Lung microvascular endothelial cell (primary cell): ENCODE results near the gene DOK4. TPM values are rescaled to one million over a fixed set of nuclear protein-coding genes. Genes with fewer than 3 reads are reported as not detected.
A peak's percentile ranks its signal among the peaks of the same experiment; 100 is the strongest.
"Not testable (repeated sequence)": the region's sequence is repeated elsewhere in the genome, so short reads cannot be mapped to it uniquely, and the experiment has no call there.

Source experiments
- DNase-seq, 2 donors: peaks; one replicate each; pipeline versions ENCODE4 v3.0.0 to v3.0.0-alpha.2; 2010; ENCODE audit warnings: low read depth in 2 of 2
- total RNA-seq: library from RNA; depleted of rRNA; stranded (reverse); fragments of >200 nt; gene quantifications from 2 replicates; pipeline ENCODE4 v1.2.1, GENCODE V29; 2014

DOK4 gene
- total RNA-seq, 1 donor from 2014 or later: 13.9 TPM

DNA sequence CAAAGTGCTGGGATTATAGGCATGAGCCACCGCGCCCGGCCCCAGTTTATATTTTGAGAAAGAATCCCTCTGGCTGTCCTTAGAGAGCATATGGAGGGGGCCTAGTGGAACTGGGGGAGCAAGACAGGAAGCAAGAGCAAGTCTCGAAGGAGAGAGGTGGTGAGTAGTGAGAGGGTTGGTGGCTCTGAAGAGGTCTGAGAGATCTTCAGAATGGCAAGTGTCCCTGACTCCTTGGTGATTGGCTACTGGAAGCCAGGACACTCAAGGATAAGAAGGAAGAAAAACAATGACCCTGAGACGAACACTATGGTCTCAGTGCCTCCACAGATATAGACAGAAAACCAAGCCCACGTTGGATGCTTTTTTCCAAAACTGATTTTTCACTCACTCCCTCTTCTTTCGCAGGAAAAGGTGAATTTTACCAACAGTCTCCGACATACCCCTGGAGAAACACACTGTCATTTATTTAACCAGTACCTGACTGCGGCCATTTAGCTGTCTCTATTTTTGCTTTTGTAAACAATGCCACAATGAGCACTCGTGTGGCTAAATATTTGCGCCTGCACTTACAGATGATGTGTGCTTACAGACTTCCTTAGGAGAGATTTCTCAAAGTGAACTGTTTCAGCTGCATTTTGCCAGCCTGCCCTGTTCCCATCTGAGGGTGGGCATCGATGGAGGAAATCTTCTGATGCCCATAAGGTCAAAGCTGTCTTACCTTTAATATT lies 15.9 kb upstream of the DOK4 start:
- no peak for DNase-seq

DNA sequence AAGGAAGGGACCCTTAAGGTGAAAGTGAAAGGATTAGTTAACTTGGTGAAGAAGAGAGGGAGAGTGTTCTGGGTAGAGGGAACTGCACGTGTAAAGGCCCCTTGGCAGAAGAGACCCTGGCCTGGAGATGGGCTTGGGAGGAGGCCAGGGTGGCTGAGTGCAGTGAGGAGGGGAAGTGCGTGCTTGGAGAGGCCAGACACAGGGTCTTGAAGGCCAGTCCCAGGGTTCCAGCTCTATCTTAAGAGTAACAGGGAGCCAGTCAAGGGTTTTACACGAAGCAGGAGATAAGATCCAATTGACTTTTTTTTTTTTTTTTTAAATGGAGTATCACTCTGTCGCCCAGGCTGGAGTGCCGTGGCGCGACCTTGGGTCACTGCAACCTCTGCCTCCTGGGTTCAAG lies 15.2 kb upstream of the DOK4 start:
- DNase-seq: no peak

DNA sequence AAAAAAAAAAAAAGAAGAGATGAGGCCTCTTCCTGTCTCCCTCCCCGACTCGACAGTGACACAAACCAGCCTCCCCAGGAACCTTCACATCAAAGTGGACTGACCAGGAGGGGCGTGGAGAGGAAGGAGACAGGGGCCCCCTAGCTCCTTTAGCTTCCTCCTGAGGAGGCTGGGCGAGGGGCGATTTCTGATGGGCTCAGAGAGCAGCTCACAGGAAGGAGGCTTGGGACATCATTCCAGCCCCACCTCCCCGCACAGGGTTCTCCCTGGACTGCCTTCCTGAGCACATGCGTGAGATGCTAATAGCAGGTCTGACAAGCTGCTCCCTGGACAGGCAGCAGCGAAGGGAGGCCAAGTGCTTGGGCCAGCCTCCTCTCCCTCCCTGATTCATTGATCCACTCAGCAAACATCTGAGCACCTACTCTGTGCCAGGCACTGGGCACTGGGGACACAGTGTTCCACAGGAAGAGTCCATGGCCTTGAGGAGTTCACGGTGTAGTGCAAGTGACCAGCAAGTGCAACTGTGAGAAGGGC lies 14.4 kb upstream of the DOK4 start:
- no peak for DNase-seq

DNA sequence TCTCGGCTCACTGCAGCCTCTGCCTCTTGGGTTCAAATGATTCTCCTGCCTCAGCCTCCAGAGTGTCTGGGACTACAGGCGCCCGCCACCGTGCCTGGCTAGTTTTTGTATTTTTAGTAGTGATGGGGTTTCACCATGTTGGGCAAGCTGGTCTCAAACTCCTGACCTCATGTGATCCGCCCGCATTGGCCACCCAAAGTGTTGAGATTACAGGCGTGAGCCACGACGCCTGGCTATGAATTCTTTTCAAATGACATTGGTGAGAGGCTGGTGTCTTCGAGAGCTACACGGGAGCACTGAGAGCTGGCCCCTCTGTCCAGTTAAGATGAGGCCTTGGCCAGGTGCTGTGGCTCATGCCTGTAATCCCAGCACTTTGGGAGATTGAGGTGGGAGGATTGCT lies 13.6 kb upstream of the DOK4 start:
- DNase-seq: not testable (repeated sequence)

DNA sequence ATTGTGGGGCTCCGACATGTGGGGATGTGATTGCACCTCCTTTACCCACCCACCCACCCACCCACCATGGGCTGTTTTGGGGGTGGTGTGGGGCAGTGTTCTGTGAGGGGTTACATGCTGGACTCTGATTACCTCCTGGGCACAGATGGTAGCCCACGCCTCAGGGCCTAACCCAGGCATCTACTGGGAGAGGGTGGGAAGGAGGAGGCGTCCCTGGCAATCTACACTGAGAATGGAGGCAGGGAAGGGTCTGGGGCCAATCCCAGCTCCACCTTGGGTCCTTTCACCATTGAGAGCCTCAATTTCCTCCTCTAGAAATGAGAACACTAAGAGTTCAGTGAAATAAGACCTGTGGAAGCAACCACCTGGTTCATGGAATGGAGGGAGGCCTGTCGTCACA lies 11.7 kb upstream of the DOK4 start:
- DNase-seq: no peak

DNA sequence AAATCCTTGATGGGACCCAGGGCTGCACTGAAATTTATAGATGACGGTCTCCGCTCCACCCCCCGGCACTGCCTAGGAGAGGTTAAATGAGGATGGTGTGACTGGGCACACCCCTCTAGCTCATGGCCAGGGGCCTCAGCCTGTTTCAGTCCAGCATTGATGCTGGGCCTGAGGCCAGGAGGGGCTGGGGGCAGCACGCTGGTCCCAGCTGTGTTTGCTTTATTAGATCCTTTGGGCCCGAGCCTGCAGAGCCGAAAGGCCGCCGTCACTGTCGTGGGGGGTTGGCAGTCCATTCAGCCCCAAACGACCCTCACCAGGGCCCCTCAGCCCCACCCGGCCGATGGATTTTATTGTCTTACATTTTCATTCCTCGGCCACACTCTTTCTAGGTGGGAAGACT lies 10.8 kb upstream of the DOK4 start:
- no peak for DNase-seq

DNA sequence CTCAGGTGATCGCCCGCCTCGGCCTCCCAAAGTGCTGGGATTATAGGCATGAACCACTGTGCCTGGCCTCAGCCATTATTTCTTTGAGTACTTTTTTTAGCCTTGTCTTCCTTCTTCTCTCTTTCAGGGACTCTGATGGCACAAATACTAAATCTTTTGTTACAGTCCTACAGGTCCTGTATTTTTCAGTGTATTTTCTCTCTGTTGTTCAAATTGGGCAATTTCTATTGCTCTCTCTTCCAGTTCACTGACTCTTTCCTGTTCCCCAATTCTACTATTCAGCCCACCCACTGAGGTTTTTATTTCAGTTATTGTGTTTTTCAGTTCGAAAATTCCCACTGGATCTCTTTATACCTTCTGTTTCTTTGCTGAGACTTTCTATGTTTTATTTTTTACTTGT lies 7.5 kb upstream of the DOK4 start:
- no peak for DNase-seq

DNA sequence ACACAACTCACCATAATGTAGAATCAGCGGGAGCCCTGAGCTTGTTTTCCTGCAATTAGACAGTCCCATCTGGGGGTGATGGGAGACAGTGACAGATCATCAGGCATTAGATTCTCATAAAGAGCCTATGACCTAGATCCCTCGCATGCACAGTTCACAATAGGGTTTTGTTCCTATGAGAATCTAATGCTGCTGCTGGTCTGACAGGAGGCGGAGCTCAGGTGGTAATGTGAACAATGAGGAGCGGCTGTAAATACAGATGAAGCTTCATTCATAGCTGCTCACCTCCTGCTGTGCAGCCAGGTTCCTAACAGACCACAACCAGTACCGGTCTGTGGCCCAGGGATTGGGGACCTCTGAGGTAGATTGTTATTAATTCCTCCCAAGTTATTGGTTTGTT lies 2.9 kb upstream of the DOK4 start:
- no peak for DNase-seq

DNA sequence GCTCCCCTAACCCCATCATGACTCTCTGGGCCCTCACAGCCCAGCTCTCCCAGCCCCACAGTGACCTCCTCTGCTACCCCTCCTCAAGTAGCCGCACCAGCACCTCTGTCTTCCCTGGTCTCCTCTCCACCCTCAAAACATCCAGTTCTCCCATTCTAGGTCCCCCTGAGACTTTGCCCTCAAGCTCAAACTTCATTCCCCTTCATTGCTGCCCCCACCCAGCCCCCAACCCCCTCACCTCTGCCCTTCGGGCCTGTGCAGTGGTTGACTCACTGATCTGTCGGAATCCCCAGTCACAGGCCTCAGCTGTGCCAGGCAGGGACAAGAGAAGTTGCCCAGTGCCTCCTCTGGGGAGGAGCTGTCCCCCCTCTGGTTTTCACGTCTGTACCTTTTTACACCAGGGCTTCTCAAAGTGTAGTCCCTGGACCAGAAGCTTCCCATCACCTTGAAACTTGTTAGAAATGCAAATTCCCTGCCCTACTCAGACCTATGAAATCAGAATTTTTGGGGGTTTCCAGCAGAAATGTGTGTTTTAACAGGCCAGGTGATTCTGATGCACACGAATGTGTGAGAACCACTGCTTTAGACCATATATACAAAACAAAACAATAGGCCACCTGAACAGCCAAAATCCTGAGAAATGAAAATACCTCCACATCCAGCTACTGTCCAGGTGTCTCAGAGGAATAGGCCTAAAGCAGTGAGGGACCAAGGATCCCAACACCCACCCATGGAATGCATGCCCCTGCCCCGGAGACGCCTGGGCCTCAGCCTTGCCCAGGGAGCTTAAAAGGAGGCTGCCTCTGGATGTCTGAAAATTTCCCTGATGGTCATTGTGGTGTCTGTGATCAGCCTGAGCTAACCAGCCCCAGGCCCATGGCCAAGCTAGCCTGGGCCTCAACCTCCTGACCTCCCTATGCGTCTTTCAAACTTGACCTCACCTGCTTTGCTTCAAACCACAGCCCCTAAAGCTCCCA lies 853 bp upstream of the DOK4 start:
- DNase-seq: no peak

DNA sequence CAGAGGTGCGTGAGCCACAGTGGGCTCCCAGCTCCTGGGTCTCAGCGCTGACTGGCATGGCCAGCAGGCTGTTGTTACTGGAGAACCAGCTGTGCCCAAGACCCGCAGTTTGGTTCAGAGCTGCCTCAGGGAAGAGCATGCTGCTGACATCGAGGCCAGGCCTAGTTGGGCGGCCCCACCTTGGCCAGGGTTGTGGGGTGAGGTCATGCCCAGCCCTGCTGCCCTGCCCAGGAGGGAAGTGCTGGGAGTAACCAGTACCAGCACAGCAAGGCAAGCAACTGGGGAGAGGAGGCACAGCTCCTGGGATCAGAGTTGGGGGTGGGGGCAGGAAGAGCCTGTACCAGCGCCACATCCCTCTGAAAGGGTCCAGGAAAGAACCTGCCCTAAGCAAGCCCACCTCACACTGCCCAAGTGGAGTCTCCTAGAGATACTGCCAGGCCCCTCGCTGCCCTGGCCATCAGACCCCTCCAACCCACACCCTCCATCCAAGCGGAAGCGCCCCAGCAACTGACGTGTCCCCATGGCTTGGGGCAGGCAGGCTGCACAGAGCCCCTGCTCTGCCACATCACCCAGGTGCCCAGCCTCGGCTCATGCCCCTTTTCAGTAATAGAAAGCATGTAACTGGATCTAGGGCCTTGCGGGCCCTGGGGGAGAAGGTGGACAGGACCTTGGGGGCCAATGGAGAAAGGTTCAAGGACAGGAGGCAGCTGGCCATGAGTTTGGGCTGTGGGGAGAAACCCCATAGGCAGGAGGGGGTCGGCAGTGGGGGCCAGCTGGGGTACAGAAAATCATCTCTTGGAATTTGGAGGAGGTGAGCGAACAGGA lies 990 bp downstream of the DOK4 start:
- DNase-seq: no peak

DNA sequence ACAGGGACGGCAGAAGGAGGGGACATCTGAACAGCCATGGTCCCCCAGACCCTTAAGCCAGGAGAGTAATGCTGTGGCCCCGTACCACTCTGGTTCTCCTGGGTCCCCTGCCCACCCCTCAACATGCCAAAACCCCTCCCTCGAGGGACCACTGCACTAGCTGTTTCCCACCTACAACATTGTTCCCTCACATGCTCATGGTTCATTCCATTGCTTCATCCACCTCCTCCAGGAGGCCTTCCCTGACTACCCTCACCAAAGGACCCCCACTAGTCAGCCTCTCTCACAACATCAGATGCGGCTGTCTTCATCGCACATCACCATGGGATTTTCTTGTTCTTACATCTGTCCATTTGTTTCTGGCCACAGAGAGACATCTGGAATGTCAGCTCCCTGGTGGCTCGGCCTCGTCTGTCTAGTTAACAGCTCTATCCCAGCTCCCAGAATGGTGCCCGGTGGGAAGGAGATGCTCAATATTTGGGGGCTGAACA lies 1.7 kb downstream of the DOK4 start:
- no peak for DNase-seq

DNA sequence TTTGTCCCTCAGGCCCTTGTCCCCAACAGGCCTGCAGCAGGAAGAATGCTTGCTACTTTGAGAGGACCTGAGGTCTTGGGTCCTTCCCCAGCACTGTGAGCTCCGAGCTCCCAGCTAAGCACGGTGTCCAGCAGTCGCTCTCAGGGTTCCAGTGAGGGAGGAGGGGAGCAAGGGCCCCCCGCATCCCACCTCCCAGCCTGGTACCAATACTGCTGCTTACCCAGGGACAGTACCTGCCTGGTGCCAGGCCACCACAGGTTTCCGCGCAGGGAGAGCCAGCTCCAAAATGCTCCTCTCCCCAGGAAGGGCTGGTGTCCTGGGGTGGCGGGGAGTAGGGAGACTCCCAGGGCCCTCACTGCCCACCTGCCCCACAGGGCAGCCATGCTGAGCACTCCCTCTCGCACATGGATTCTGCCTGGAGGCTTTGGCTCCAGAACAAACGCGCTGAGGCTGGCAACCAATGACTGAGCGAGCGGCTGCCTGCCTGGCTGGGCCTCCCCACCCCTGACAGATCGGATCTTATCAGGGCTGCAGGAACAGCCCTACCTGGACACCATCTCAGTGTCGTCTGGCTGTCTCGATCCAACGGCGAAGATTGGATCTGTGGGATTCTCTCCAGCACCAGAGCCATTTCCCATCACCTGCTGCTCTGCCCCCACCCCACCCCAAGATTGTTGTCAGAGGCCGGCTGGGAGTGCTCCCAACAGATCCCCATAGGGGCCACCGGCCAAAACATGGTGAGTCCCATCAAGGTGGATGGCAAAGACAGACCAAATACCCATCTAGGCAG lies 2.4 kb downstream of the DOK4 start:
- no peak for DNase-seq

DNA sequence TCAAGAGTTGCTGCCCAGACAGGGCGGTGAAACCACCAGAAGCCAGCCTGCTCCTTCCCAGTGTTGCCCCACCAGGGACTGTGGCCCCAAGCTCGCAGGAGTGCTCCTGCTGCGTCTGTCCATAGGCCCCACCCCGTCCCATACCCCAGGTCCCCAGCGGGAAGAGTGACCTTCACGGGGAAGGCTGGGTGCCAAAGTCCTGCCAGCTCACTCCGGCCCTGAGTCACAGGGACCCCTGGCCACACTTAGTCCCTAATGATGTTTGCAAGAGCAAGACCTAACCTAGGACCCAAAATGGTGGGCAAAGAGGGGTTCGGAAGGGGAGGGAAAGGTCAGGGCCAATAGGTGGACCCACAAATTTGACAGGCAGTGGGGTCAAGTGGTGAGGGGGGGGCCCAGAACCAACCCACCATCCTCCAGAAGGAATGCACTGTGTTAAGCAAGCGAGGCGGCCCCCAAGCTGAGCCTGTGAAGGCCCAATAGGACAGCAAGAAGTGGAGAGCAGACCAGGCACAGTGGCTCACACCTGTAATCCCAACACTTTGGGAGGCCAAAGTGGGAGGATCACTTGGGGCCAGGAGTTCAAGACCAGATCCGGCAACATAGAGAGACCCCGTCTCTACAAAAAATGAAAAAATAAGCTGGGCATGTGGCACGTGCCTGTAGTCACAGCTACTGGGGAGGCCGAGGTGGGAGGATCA lies 3.3 kb downstream of the DOK4 start:
- DNase-seq: no peak

DNA sequence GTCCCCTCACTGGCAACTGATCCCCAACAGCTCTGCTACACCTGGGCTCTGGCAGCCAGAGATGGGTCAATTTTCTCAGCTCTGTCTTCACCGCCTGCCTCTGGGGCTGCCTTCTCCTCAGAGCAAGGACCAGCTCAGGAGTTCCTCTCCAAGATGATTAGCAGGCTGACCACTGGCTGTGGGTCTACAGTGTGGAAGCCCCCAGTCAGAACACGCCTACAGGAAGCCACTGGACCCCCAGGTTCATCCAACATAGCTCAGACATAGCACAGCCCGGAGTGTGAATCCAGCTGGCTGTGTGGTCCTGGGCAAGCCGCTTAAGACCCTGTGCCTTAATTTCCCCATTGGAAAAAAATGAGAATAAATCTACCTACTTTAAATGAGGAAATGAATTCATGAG lies 4.9 kb downstream of the DOK4 start:
- no peak for DNase-seq

DNA sequence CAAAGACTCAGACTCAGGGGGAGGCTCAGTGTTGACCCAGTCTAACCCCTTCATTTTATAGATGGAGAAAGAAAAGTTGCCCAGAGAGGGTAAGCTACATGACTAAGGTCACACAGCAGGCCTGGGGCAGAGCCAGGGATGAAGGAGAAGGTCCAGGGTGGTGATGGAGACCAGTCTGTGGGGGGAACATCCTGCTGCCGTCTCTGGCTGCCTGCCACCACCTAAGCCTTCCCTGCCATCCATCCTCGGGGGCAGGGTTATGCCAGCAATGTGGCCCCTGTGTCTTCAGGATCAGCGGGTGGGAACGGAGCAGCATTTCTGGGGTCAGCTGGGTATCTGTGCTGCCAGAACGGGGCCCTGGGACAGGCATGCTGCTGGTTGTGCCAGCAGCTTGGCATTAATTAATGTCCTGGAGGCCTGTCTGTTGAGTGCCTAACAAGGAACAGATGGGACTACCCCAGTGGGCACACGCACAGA lies 5.5 kb downstream of the DOK4 start:
- no peak for DNase-seq

DNA sequence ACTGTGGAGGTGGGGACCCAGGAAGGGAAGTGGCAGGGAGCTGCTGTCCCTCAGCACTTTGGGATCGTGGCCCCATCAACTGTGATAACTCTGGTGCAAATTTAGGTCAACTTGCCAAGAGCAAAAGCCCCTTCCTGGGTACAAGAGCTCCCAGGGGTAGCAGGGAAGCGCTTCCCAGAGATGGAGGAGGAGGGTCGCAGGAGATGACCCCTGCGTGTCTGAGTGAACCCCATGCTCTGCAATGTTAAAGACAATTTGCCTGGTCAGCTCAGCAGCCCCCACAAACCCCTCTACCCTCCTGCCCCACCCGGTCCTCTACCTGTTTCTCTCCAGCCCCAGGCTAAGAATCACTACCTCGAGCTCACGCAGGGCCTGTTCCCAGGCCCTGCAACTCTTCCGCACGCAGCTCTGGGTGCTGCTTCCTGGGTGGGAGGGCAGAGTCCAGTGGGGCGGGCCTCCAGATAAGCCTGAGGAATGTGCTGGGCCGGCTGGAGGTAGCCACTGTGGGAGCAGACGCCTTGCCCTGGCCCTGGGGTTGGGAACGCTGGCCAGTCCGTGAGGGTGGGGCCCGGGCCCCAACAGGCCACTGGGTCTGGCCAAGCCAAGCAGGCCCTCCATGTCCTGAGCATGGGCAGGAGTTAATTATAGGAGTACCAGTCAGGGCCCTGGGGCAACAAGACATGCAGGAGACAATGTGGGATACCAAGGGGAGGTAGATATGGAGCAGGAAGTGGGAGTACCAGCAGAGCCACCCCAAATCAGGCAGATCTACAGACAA lies 6.1 kb downstream of the DOK4 start:
- DNase-seq: no peak

DNA sequence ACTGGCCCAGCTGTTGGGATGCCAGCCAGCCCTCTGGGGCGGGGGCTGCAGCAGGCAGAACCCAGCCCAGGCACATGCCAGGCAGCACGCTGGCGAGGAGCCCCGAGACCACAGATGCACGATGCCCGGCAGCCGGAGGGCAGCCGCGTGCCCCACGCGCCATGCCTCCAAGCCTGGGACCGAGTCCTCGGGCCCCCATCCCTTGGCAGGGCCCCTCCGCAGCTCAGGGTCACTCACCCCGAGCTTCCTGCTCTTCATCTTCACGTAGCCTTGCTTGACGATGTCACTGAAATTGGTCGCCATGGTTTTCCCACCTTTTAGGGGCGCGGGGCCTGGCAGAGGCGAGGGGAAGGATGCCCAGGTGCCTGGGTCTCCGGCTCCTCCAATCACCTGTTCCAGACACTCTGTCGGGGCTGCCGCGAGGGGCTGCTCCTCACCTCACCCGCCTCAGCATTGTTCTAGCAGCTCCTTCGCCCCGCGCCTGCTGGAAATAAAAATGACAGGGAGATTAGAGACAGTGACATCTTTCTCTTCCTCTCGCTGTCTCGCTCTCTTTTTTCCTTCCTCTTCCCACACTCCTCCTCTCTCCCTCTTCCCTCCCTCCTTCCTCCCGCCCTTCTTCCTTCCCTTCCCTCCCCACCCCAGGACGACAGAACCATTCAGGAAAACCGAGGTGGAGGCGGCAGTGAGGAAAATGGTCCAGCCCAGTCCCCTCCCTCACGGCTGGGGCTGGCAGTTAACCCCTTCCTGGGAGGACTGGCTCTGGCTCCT lies 6.9 kb downstream of the DOK4 start:
- peak; percentile 28 to 40 for DNase-seq
